GM12878 (cell line): Measurements from ENCODE around the gene ERVK3-1.
A peak's percentile ranks its signal among the peaks of the same experiment; 100 is the strongest.

ENCODE experiments used
- BACH1 ChIP-seq: fragments of 450-650 bp; IDR thresholded peaks from 2 replicates; pipeline ENCODE4 v1.6.1; 2017; ENCODE audit warnings: mild to moderate bottlenecking, borderline replicate concordance
- CTCF ChIP-seq, 3 experiments: IDR thresholded peaks in 2 of 3; conservative IDR thresholded peaks in 1 of 3; 2 replicates each; pipeline ENCODE4 v1.5.1; 2011; ENCODE audit warnings: low read depth in 3 of 3, low read length in 3 of 3, mild to moderate bottlenecking in 3 of 3, control low read depth in 2 of 3, moderate library complexity in 2 of 3, inconsistent platforms in 1 of 3, mixed read lengths in 1 of 3; ENCODE audit not compliant: control insufficient read depth in 2 of 3, insufficient read depth in 1 of 3; ENCODE audit errors: extremely low read depth in 1 of 3
- IKZF1 ChIP-seq: fragments of 450-650 bp; conservative IDR thresholded peaks from 2 replicates; pipeline ENCODE4 v1.6.1; 2017; ENCODE audit warnings: antibody characterized with exemption, mild to moderate bottlenecking
- POLR2A ChIP-seq: IDR thresholded peaks from 2 replicates; pipeline ENCODE4 v1.6.1; 2011; ENCODE audit warnings: low read depth, mild to moderate bottlenecking, low read length
- POLR2AphosphoS5 ChIP-seq: IDR thresholded peaks from 2 replicates; pipeline ENCODE4 v1.6.1; 2011; ENCODE audit warnings: mild to moderate bottlenecking, low read length, inconsistent platforms
- SRF ChIP-seq, 2 experiments: IDR thresholded peaks; 2 replicates each; pipeline ENCODE4 v1.6.1; 2011; ENCODE audit warnings: low read depth in 2 of 2, low read length in 2 of 2, mild to moderate bottlenecking in 1 of 2, moderate library complexity in 1 of 2
- YY1 ChIP-seq: IDR thresholded peaks from 2 replicates; pipeline ENCODE4 v1.6.1; 2011; ENCODE audit warnings: low read depth, mild to moderate bottlenecking, low read length

DNA sequence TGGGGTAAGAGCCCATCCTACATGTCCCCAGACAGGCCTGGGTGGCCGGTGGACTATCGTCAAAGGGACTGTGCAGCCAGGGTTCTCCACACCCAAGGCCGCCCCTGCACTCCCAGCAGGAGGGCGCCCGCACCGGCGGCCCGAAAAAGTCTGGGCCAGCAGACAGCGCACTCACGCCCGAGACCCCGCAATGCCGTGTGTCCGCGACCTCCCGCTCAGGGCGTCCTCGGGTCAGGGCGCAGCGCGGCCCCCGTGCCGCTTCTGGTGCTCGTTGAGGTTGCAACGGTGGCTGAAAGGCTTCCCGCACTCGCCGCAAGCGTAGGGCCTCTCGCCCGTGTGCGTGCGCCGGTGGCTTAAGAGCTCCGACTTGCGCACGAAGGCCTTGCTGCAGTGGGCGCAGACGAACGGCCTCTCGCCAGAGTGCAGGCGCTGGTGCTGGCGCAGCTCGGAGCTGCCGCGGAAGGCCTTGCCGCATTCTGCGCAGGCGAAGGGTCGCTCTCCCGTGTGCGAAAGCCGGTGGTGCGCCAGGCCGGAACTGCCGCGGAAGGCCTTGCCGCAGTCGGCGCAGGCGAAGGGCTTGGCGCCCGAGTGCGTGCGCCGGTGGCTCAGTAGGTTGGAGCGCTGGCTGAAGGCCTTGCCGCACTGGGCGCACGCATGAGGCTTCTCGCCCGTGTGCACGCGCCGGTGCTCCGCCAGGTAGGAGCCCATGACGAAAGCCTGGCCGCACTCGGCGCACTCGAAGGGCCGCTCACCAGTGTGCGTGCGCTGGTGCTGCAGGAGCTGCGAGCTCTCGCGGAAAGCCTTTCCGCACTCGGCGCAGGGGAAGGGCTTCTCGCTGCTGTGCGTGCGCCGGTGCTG lies 51.0 kb downstream of the ERVK3-1 start:
- TF ChIP-seq POLR2AphosphoS5 (no peak), CTCF (IDR thresholded peaks at IDR 0.05 in 2 of 3, conservative IDR thresholded peaks at IDR 0.05 in 1 of 3; ENCODE audit: control insufficient read depth in 2 of 3, extremely low read depth in 1 of 3, insufficient read depth in 1 of 3, low read depth in 3 of 3, low read length in 3 of 3) (no peak), POLR2A (peak; percentile 12), SRF (IDR thresholded peaks at IDR 0.05; ENCODE audit: low read depth in 2 of 2, low read length in 2 of 2) (no peak; a peak in 1 of 4 replicates), BACH1 (no peak), IKZF1 (no peak), YY1 (no peak)
